T-helper 17 cell (primary cell): ENCODE results near the gene CTNNA2. TPM values are rescaled to one million over a fixed set of nuclear protein-coding genes. Genes with fewer than 3 reads are reported as not detected.

Experiments
- ATAC-seq: fragments of 150-1000 bp; cut with Tn5 transposase; 2 replicates; pipeline ENCODE4 v1.10.0; 2021; ENCODE audit warnings: mild to moderate bottlenecking, moderate library complexity
- DNase-seq, 3 donors: peaks; one replicate each; pipeline versions ENCODE4 v3.0.0 to v3.0.0-alpha.2; 2020 to 2021
- H3K9me3 ChIP-seq: one replicate; pipeline ENCODE4 v1.7.0; 2013; ENCODE audit warnings: low read length, mild to moderate bottlenecking; ENCODE audit not compliant: control insufficient read depth, poor library complexity, severe bottlenecking
- H3K27ac Mint-ChIP-seq: one replicate; pipeline ENCODE4 v1.8.0; 2022; ENCODE audit warnings: mild to moderate bottlenecking, moderate library complexity, mixed read lengths
- H3K27me3 Mint-ChIP-seq: one replicate; pipeline ENCODE4 v1.8.0; 2022; ENCODE audit warnings: mixed read lengths
- H3K36me3 Mint-ChIP-seq: one replicate; pipeline ENCODE4 v1.8.0; 2022; ENCODE audit warnings: low read depth, mixed read lengths
- H3K4me1 Mint-ChIP-seq: one replicate; pipeline ENCODE4 v1.8.0; 2022; ENCODE audit warnings: mild to moderate bottlenecking, mixed read lengths
- H3K4me3 Mint-ChIP-seq: one replicate; pipeline ENCODE4 v1.8.0; 2022; ENCODE audit warnings: mild to moderate bottlenecking, moderate library complexity, mixed read lengths
- total RNA-seq, 4 donors: library from RNA in 2 of 4; stranded (reverse) in 2 of 4; gene quantifications; one replicate each; pipeline ENCODE4 v1.2.3 and lab custom pipeline; 2022 to 2026

The CTNNA2 gene
- total RNA-seq, 2 donors from 2014 or later: not detected

- H3K4me3 Mint-ChIP-seq: no peak overlapping the region
- DNase-seq: no peak
- no peaks in the 10 kb centered on the region for H3K36me3 Mint-ChIP-seq
- no peak for ATAC-seq
- H3K9me3 ChIP-seq: peaks cover 3% of the 10 kb centered on the region
- H3K27ac Mint-ChIP-seq: no peak overlapping the region
- H3K27me3 Mint-ChIP-seq: no peaks in the 10 kb centered on the region
- no peaks in the 10 kb centered on the region for H3K4me1 Mint-ChIP-seq
Observed at GRCh38 chr2:80527119-80527518, 1014.3 kb downstream of the CTNNA2 start.

GRCh38 chr2:80529466-80530165, 1016.8 kb downstream of the CTNNA2 start:
- no peak for ATAC-seq
- Mint-ChIP-seq H3K4me1 (no peaks in the 10 kb centered on the region), H3K36me3 (no peaks in the 10 kb centered on the region), H3K27me3 (no peaks in the 10 kb centered on the region), H3K27ac (no peak overlapping the region), H3K4me3 (no peak overlapping the region)
- H3K9me3 ChIP-seq: peaks cover 3% of the 10 kb centered on the region
- no peak for DNase-seq

- Mint-ChIP-seq H3K4me1 (no peaks in the 10 kb centered on the region), H3K36me3 (no peaks in the 10 kb centered on the region), H3K4me3 (no peak overlapping the region), H3K27ac (no peak overlapping the region), H3K27me3 (no peaks in the 10 kb centered on the region)
- DNase-seq: no peak
- no peak for ATAC-seq
- no peaks in the 10 kb centered on the region for H3K9me3 ChIP-seq
Observed at GRCh38 chr2:80530442-80531064, 1017.7 kb downstream of the CTNNA2 start.

GRCh38 chr2:80531319-80531718, 1018.5 kb downstream of the CTNNA2 start:
- Mint-ChIP-seq H3K4me1 (no peaks in the 10 kb centered on the region), H3K4me3 (no peak overlapping the region), H3K36me3 (no peaks in the 10 kb centered on the region), H3K27me3 (no peaks in the 10 kb centered on the region), H3K27ac (no peak overlapping the region)
- H3K9me3 ChIP-seq: no peaks in the 10 kb centered on the region
- ATAC-seq: no peak
- DNase-seq: no peak

- DNase-seq: no peak
Observed at GRCh38 chr2:80545420-80546210, 1032.8 kb downstream of the CTNNA2 start.

GRCh38 chr2:80546766-80547165, 1033.9 kb downstream of the CTNNA2 start:
- Mint-ChIP-seq H3K27ac (no peak overlapping the region), H3K27me3 (no peaks in the 10 kb centered on the region), H3K4me1 (no peaks in the 10 kb centered on the region), H3K36me3 (no peaks in the 10 kb centered on the region), H3K4me3 (no peak overlapping the region)
- peaks cover 4% of the 10 kb centered on the region for H3K9me3 ChIP-seq
- no peak for ATAC-seq
- DNase-seq: no peak

More at GRCh38 chr2:80545420-80546210, 1032.8 kb downstream of the CTNNA2 start:
- Mint-ChIP-seq H3K4me1 (no peaks in the 10 kb centered on the region), H3K4me3 (no peak overlapping the region), H3K27ac (no peak overlapping the region), H3K27me3 (no peaks in the 10 kb centered on the region), H3K36me3 (no peaks in the 10 kb centered on the region)
- no peak for ATAC-seq
- H3K9me3 ChIP-seq: peaks cover 4% of the 10 kb centered on the region

GRCh38 chr2:80547344-80547743, 1034.5 kb downstream of the CTNNA2 start:
- Mint-ChIP-seq H3K36me3 (no peaks in the 10 kb centered on the region), H3K27ac (no peak overlapping the region), H3K4me3 (no peak overlapping the region), H3K4me1 (no peaks in the 10 kb centered on the region), H3K27me3 (no peaks in the 10 kb centered on the region)
- DNase-seq (no peak), ATAC-seq (no peak)
- peaks cover 4% of the 10 kb centered on the region for H3K9me3 ChIP-seq

- ATAC-seq (no peak), DNase-seq (no peak)
- Mint-ChIP-seq H3K27ac (no peak overlapping the region), H3K4me1 (no peaks in the 10 kb centered on the region), H3K36me3 (no peaks in the 10 kb centered on the region), H3K4me3 (no peak overlapping the region), H3K27me3 (no peaks in the 10 kb centered on the region)
- H3K9me3 ChIP-seq: peaks cover 4% of the 10 kb centered on the region
Observed at GRCh38 chr2:80548469-80548868, 1035.6 kb downstream of the CTNNA2 start.

GRCh38 chr2:80549901-80550300, 1037.0 kb downstream of the CTNNA2 start:
- no peaks in the 10 kb centered on the region for H3K27me3 Mint-ChIP-seq
- no peaks in the 10 kb centered on the region for H3K4me1 Mint-ChIP-seq
- DNase-seq: no peak
- H3K9me3 ChIP-seq: peaks cover 4% of the 10 kb centered on the region
- no peak overlapping the region for H3K4me3 Mint-ChIP-seq
- ATAC-seq: no peak
- no peak overlapping the region for H3K27ac Mint-ChIP-seq
- no peaks in the 10 kb centered on the region for H3K36me3 Mint-ChIP-seq

GRCh38 chr2:80560326-80560725, 1047.5 kb downstream of the CTNNA2 start:
- H3K4me1 Mint-ChIP-seq: no peaks in the 10 kb centered on the region
- H3K27me3 Mint-ChIP-seq: no peaks in the 10 kb centered on the region
- no peaks in the 10 kb centered on the region for H3K36me3 Mint-ChIP-seq
- no peaks in the 10 kb centered on the region for H3K9me3 ChIP-seq
- no peak overlapping the region for H3K27ac Mint-ChIP-seq
- H3K4me3 Mint-ChIP-seq: no peak overlapping the region
- DNase-seq: no peak
- ATAC-seq: no peak

- no peak overlapping the region for H3K27ac Mint-ChIP-seq
- H3K4me3 Mint-ChIP-seq: no peak overlapping the region
- ATAC-seq: no peak
- no peaks in the 10 kb centered on the region for H3K4me1 Mint-ChIP-seq
- DNase-seq: no peak
- H3K27me3 Mint-ChIP-seq: no peaks in the 10 kb centered on the region
- H3K36me3 Mint-ChIP-seq: no peaks in the 10 kb centered on the region
- no peaks in the 10 kb centered on the region for H3K9me3 ChIP-seq
Observed at GRCh38 chr2:80568011-80568410, 1055.2 kb downstream of the CTNNA2 start.

- no peaks in the 10 kb centered on the region for H3K36me3 Mint-ChIP-seq
- no peaks in the 10 kb centered on the region for H3K9me3 ChIP-seq
- no peak overlapping the region for H3K4me3 Mint-ChIP-seq
- no peaks in the 10 kb centered on the region for H3K27me3 Mint-ChIP-seq
- no peak overlapping the region for H3K27ac Mint-ChIP-seq
- no peak for ATAC-seq
- DNase-seq: no peak
- H3K4me1 Mint-ChIP-seq: no peaks in the 10 kb centered on the region
Observed at GRCh38 chr2:80573167-80573566, 1060.3 kb downstream of the CTNNA2 start.

GRCh38 chr2:80573950-80574349, 1061.1 kb downstream of the CTNNA2 start:
- no peaks in the 10 kb centered on the region for H3K36me3 Mint-ChIP-seq
- H3K4me1 Mint-ChIP-seq: no peaks in the 10 kb centered on the region
- no peaks in the 10 kb centered on the region for H3K9me3 ChIP-seq
- H3K27ac Mint-ChIP-seq: no peak overlapping the region
- DNase-seq: no peak
- no peak for ATAC-seq
- H3K4me3 Mint-ChIP-seq: no peak overlapping the region
- no peaks in the 10 kb centered on the region for H3K27me3 Mint-ChIP-seq
